NCI-H2171 treated with DMSO at 0.1 percent for 48 hours (cell line): Measurements from ENCODE around the gene TIMP3.

ENCODE experiments used
- DNase-seq: peaks from one replicate; lab custom pipeline; 2025; lab: John Stamatoyannopoulos, UW

The TIMP3 gene

DNA sequence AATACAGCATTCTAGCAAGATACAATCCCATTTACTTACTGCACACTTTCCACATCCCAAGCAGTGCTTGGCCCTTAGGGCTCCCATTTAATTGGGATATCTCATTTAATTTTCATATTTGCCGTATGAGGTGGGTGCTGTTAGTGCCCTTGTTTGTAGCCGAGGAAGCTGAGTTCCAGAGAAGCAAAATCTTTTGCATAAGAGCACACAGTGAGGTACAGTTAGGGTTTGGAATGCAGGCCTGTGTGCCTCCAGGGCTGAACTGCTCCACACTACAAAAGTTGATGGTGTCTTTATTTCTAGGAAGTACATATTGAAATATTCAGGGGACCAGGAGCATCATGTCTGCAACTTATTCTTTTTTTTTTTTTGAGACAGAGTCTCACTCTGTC is 15.5 kb upstream of the TIMP3 start:
- no peak for DNase-seq

DNA sequence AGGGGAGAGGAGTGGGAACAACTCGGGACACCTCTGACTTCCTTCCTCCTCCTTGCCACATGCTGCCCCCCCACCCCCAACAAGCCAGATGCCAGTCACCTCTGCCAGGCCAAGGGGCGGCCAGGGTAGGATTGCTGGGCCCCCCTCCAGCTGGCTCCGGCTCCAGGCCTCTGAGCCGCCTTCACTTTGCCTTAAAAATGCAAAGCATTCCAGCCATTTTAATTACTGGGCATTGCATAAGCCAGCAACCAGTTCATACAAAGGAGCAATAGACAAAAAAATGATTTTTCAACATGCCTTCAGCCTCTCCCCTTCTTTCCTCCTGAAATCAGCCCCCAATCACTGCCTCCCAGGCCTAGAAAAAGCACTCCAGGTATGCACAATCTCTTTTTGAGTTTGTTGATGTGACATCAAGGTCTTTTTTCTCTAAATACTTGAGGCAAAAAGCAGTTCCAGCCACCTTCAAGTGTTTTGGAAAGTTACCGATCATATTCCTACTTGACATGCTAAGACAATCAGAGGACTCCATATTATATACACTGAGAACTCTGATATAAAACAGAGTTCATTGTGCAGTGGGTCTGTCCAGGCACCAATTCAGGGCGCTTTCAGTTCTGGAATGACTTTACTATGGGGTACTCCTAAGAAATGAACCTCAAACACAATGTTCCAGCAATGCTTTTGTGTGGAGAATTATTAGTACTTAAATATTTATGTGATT is 12.4 kb upstream of the TIMP3 start:
- DNase-seq = no peak

DNA sequence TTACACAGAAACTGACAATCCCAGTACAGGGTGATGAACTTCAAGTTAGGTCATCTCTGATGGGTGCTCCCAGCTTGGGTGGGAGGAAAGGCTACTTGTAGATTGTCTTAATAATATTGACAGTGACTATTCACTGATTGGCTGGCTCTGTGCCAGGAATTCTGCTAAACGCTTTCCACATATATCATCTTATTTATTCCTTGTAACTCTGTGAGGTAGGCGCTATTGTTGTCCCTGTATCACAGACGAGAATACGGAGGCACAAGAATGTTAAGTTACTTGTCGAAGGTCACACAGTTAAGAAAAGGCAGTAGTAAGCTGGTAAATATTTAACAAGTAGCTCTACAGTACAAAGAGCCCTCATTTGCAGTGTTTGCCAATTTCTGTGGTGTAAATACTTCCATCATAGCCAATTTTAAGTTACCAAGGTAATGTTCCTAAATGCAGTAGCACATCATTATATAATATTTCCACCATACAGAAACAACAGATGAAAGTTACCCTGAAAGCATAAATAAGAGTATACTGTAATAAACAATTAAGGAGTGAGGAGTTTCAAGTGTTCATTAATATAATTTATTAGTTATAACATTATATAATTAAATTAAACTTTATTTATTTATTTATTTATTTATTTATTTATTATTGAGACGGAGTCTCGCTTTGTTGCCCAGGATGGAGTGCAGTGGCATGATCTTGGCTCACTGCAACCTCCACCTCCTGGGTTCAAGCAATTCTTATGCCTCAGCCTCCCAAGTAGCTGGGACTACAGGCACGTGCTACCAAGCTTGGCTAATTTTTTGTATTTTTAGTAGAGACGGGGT is 11.5 kb upstream of the TIMP3 start:
- DNase-seq = no peak

GRCh38 chr22:32791056-32791455 is 10.4 kb upstream of the TIMP3 start:
- DNase-seq = no peak

DNA sequence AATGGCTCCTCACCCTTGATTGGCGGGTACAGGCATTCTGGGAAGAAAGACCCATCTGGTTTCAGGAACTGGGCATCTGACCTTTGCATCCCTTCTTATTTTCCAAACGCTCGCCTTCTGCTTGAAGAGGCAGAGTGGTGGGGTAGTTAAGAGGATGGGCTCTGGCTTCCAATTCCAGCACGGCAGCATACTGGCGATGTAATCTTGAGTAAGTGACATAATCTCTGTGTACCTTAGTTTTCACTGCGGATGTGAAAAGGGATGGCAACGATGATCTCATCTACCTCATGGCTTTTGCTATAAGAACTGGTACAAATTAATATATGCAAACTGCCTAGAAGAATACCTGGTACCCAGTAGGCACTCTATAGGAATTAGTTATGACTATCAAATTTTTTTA is 10.0 kb upstream of the TIMP3 start:
- DNase-seq = no peak

DNA sequence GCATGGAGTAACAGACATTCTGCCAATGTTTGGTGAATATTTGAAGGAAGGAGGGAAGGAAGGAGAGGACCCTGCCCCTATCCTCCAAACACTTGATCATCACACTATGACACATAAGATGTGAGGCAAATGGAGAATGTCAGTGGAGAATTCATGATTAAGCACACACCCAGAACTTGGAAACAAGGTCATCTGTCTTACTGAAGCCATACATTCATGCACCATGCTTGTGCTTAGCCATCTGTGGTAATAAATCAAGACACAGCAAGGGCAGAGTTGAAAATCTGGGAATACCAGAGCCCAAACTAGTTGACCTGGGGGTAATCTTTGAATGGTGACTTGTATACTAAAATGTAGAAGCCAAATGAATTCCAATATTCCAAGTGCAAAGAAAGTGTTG is 7.9 kb upstream of the TIMP3 start:
- no peak for DNase-seq

DNA sequence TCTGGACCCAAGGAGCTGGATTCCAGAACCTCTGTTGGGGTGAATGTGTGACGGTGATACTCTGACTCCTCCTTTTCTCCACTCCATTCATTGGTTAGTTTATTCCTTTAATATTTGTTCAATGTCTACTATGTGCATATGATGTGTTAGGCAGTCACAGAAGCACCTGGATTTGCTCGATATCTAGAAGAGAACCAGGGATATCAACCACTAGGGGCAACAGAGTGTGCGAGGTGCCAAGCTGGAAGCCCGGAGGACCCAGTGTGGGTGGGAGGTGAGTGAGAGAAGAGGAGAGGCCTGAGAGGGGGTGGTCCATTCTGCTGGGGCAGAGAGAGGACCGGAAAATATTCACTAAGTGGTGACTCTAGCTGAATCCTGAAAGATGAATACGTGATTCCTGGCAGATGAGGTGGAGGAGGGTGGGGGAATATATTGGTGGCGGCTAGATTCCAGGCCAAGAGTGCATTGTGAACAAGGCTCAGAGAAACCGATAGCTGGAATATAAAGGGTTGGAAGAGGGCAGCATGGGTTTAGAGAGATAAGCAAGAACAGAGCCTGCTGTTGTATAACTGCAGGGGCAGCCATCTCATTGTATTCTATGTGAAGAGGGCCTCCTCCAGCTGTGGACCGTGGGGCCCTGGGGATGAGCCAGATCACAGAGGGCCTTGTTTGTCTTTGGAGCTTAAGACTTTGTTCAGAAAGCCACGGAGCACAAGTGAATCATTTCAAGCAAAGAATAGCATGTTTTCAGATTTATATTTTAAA is 6.9 kb upstream of the TIMP3 start:
- no peak for DNase-seq

DNA sequence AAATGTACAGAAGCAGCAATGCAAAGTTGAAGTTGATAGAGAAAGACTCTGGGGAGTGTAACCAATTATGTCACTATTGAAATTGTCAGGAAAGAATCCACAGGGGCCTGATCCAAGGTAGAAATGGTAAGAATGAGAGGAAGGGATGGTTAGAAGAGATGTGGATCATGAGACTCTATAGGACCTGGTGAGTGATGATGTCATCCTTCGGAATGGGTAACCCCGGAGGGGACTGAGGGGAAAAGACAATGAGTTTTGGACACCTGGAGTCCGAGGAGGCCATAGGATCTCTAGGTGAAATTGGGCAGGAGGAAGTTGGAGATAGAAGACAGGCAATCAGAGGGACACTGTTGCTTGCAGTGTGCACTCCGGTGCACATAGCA is 6.3 kb upstream of the TIMP3 start:
- DNase-seq = no peak

GRCh38 chr22:32796865-32797573 is 4.5 kb upstream of the TIMP3 start:
- DNase-seq = no peak

DNA sequence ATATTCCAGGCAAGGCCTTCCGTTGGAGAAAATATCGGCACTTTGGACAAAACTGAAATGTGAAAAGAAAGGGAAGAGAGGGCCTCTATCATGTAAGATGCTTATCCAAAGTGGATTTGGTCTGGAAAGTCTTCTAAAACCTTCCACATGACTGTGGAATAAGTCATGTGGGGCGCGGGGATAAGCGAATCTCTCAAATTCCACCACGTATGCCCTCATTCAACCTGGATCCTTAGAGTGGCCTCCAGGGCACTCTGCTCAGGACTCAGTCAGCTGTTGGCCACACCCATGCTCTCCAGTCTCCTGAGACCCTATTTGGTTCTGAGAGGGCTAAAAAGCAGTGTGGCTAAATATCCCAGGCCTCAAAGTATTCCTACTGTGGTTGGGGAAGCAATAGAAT is 2.0 kb upstream of the TIMP3 start:
- DNase-seq = no peak

DNA sequence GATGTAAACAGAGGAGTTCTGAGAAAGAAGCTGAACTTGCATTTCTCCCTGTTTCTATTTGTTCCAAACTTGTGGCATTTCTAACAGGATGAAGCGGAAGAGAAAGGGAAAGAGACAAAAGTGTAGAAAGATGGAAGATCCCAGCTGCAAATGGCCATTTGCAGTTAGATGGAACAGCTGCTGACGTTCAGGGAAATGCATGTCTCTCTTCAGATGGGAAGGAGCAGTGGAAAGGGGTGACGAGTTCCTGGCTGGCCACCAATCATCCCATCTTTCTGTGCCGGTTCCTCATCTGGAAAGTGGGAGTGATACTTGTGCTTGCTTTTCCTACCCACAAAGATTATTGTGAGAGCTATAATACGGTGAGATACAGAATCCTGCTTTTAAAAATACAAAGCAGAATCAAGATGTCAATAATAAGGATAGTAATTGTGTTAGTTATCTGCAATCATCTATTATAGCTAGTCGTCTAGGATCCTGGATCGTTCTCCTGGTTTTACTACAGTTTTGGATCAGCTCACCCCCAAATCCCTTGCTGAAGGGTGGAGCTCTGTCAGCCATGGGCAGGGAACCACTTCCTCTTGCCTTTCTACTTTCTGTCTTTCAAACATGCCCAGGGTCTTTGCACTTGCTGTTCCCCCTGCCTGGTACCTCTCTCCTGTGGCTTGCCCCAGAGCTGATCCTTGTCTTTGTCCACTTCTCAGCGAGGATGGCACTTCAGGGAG is 1.2 kb upstream of the TIMP3 start:
- no peak for DNase-seq

- DNase-seq = no peak
These were observed 440 bp upstream of the TIMP3 start for GRCh38 chr22:32800994-32801536.

DNA sequence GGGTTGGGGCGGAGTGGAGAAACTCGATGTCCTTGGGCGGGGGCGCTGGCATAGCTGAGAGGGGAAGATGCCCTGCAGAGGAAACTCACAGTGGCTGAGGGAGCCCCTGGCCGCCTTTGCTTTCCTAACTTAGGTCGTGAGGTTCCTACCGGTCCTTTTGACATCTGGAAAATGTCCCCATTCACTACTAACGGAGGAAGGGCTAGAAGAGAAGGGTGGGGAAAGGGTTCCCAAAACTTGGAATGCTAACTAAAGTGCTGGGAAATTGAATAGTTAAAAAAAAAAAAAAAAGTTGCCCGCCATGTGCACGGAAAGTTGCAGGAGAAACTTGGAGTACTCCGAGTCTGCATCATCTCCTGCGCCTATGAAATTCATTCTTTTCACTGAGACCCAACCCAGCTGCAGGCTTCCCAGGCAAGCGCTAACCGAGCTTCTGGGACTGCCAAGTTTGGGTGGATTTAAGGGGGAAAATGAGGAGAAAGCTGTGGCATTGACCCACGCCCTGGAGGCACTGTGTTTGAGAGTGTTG is 796 bp downstream of the TIMP3 start:
- DNase-seq = no peak

- DNase-seq = no peak
These were observed 1.7 kb downstream of the TIMP3 start for GRCh38 chr22:32803020-32803737.

DNA sequence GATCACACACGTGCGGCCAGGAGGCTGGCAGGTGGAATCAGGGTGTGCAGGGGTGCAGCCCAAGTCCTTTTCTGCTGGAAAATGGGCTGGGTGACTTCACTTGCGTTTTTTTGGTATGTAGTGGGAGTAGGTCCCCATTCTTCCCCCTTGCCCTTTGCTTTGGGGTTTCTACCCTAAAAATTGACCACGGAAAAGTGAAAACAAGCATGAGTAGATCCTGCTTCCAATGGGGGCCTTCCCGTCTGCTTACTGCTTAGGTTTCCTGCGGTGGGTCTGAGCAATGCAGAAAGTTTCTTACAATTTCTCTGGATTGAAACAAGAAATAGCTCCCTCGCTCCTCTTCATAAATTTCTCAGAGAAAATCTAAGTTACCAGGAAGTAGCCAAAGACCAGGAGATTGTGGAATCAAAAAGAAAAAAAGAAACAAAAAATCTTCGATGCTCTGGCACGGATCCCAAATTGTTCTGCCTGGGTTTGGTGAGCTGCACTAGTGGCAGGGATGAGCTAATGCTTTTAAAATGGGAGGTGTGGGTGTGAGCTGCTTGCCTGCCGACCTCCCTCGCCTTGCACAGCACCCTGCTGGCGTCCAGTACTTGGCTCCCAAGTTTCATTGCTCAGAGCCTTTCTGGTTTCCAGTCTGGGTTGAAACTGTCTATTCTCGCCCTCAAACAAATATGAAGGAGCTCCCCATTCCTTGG is 2.4 kb downstream of the TIMP3 start:
- DNase-seq = no peak

GRCh38 chr22:32804531-32805360 is 3.2 kb downstream of the TIMP3 start:
- DNase-seq = no peak

- no peak for DNase-seq
These were observed 3.9 kb downstream of the TIMP3 start for GRCh38 chr22:32805361-32805881.

DNA sequence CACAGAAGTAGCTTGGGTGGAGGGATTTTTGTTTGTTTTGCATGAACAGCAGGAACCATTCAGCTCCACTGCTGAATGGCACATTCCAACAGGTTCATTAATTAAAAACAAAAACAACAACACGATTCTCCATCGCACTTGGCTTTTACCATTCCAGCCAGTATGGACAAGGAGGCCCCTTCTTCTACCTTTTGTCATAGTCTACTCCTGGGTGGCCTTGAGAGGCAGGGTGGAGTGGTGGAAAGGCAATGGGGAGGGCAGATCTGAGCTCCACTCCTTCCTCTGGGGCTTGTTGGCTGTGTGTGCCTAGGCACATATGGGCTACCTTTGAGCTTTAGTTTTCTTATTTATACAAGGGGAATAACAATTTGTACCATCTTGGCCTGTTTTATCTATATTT is 4.8 kb downstream of the TIMP3 start:
- no peak for DNase-seq

- no peak for DNase-seq
These were observed 6.5 kb downstream of the TIMP3 start for GRCh38 chr22:32808038-32808445.
